ENCODE results near the gene MAGEH1. TPM values are rescaled to one million over a fixed set of nuclear protein-coding genes. Genes with fewer than 3 reads are reported as not detected.
"Not testable (repeated sequence)": the region's sequence is repeated elsewhere in the genome, so short reads cannot be mapped to it uniquely, and the experiment has no call there.

The MAGEH1 gene
- total RNA-seq, 2 experiments from 2014 or later: 10.4 to 19.7 TPM

- ChIA-PET POLR2A (interaction anchor here (1.7 kb wide), 1 partner anchor 36 kb away, joined by 19 read pairs; the partner anchor contains the start of gene USP51), CTCF (ENCODE audit: unreplicated experiment) (no interaction called here)
- intact Hi-C loops (cut with micrococcal nuclease; ENCODE audit: unreplicated experiment): no loop called here
- no TSS peak for BruUV-seq (replicated peaks)
- Histone ChIP-seq H3K9me2 (ENCODE audit: insufficient read depth, low read length) (no peaks in the 10 kb centered on the region), H3K4me2 (ENCODE audit: low read length) (peak overlapping the region; percentile 93), H2AFZ (ENCODE audit: low read length) (peak overlapping the region; percentile 95; the same call in 1 of the 2 replicates), H3K79me2 (ENCODE audit: insufficient read depth, low read depth, low read length) (peaks cover 4% of the 10 kb centered on the region; the same call in 1 of the 2 replicates), H3K27ac (ENCODE audit: low read depth, low read length, poor library complexity, severe bottlenecking) (no peak overlapping the region), H3K9me3 (ENCODE audit: low read length) (no peaks in the 10 kb centered on the region), H3K36me3 (ENCODE audit: insufficient read depth, low read length) (no peaks in the 10 kb centered on the region), H4K20me1 (ENCODE audit: insufficient read depth, low read length) (no peaks in the 10 kb centered on the region), H3K4me1 (ENCODE audit: insufficient read depth, low read length, poor library complexity, severe bottlenecking) (no peaks in the 10 kb centered on the region), H3K4me3 (ENCODE audit: low read depth, low read length, poor library complexity, severe bottlenecking) (peak overlapping the region; percentile 82)
- TF ChIP-seq, protein P1, sequence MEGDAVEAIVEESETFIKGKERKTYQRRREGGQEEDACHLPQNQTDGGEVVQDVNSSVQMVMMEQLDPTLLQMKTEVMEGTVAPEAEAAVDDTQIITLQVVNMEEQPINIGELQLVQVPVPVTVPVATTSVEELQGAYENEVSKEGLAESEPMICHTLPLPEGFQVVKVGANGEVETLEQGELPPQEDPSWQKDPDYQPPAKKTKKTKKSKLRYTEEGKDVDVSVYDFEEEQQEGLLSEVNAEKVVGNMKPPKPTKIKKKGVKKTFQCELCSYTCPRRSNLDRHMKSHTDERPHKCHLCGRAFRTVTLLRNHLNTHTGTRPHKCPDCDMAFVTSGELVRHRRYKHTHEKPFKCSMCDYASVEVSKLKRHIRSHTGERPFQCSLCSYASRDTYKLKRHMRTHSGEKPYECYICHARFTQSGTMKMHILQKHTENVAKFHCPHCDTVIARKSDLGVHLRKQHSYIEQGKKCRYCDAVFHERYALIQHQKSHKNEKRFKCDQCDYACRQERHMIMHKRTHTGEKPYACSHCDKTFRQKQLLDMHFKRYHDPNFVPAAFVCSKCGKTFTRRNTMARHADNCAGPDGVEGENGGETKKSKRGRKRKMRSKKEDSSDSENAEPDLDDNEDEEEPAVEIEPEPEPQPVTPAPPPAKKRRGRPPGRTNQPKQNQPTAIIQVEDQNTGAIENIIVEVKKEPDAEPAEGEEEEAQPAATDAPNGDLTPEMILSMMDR (conservative IDR thresholded peaks at IDR 0.05; ENCODE audit: low read length): no peak
- no peak for TF ChIP-seq EZH2phosphoT487 (IDR thresholded peaks at IDR 0.05; ENCODE audit: borderline replicate concordance, low read depth, low read length)
- DNase-seq (ENCODE audit: low spot score): peak; percentile 3
These were observed 852 bp downstream of the MAGEH1 start for GRCh38 chrX:55452833-55453124.

DNA sequence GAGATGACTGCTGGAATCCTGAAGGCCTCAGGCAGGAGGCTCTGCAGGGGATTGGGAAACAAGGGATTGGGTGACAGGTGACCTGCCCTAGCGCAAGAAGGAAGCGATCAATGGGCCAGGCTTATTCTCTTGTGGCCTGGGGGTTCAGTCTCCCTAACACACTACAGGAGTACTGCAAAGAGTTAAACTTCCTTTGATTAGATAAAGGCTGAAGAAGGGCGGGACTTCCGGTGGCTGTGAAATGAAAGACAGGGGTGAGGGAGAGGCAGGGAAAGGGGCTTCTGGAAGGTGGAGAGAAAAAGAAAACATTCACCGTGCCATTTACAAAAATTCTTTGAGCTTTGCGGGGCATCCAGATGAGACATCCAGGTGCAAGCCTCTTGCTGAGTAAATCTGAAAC is 3.8 kb downstream of the MAGEH1 start:
- H3K27ac ChIP-seq (ENCODE audit: low read depth, low read length, poor library complexity, severe bottlenecking); intact Hi-C loops (cut with micrococcal nuclease; ENCODE audit: unreplicated experiment); H3K4me3 ChIP-seq (ENCODE audit: low read depth, low read length, poor library complexity, severe bottlenecking); H2AFZ ChIP-seq (ENCODE audit: low read length); H3K4me2 ChIP-seq (ENCODE audit: low read length); BruUV-seq (replicated peaks); H3K9me3 ChIP-seq (ENCODE audit: low read length); DNase-seq (ENCODE audit: low spot score); CTCF ChIA-PET (ENCODE audit: unreplicated experiment); H4K20me1 ChIP-seq (ENCODE audit: insufficient read depth, low read length); H3K79me2 ChIP-seq (ENCODE audit: insufficient read depth, low read depth, low read length); H3K9me2 ChIP-seq (ENCODE audit: insufficient read depth, low read length); POLR2A ChIA-PET; H3K4me1 ChIP-seq (ENCODE audit: insufficient read depth, low read length, poor library complexity, severe bottlenecking); H3K36me3 ChIP-seq (ENCODE audit: insufficient read depth, low read length): not testable (repeated sequence)

DNA sequence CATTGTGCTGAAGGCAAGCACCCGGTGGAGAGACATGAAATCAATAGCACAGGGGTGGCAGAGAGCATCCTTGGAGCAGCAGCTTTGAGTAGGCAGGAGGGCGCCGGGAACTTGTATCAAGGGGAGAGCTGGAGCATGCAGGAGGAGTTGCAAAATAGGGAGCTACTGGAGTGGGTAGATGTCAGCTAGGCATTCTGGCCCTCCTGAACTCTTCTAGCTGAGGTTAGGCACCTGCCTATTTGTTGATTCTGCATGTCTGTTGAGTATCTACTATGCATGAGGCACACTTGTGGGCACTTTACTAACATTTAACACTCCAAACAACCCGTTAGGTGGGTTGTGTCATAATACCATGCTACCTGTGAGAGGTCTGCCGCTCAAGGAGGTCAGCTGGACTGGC is 7.5 kb downstream of the MAGEH1 start:
- DNase-seq (ENCODE audit: low spot score); H3K4me3 ChIP-seq (ENCODE audit: low read depth, low read length, poor library complexity, severe bottlenecking); intact Hi-C loops (cut with micrococcal nuclease; ENCODE audit: unreplicated experiment); POLR2A ChIA-PET; H3K9me3 ChIP-seq (ENCODE audit: low read length); H3K4me1 ChIP-seq (ENCODE audit: insufficient read depth, low read length, poor library complexity, severe bottlenecking); CTCF ChIA-PET (ENCODE audit: unreplicated experiment); H3K4me2 ChIP-seq (ENCODE audit: low read length); H3K9me2 ChIP-seq (ENCODE audit: insufficient read depth, low read length); H4K20me1 ChIP-seq (ENCODE audit: insufficient read depth, low read length); H3K27ac ChIP-seq (ENCODE audit: low read depth, low read length, poor library complexity, severe bottlenecking); BruUV-seq (replicated peaks); H3K36me3 ChIP-seq (ENCODE audit: insufficient read depth, low read length); H3K79me2 ChIP-seq (ENCODE audit: insufficient read depth, low read depth, low read length); H2AFZ ChIP-seq (ENCODE audit: low read length): not testable (repeated sequence)

GRCh38 chrX:55459926-55460325 is 8.0 kb downstream of the MAGEH1 start:
- H2AFZ ChIP-seq (ENCODE audit: low read length); H3K79me2 ChIP-seq (ENCODE audit: insufficient read depth, low read depth, low read length); H3K9me3 ChIP-seq (ENCODE audit: low read length); intact Hi-C loops (cut with micrococcal nuclease; ENCODE audit: unreplicated experiment); H3K36me3 ChIP-seq (ENCODE audit: insufficient read depth, low read length); CTCF ChIA-PET (ENCODE audit: unreplicated experiment); H3K4me1 ChIP-seq (ENCODE audit: insufficient read depth, low read length, poor library complexity, severe bottlenecking); H3K27ac ChIP-seq (ENCODE audit: low read depth, low read length, poor library complexity, severe bottlenecking); BruUV-seq (replicated peaks); H3K9me2 ChIP-seq (ENCODE audit: insufficient read depth, low read length); H3K4me2 ChIP-seq (ENCODE audit: low read length); H4K20me1 ChIP-seq (ENCODE audit: insufficient read depth, low read length); POLR2A ChIA-PET; H3K4me3 ChIP-seq (ENCODE audit: low read depth, low read length, poor library complexity, severe bottlenecking); DNase-seq (ENCODE audit: low spot score): not testable (repeated sequence)

DNA sequence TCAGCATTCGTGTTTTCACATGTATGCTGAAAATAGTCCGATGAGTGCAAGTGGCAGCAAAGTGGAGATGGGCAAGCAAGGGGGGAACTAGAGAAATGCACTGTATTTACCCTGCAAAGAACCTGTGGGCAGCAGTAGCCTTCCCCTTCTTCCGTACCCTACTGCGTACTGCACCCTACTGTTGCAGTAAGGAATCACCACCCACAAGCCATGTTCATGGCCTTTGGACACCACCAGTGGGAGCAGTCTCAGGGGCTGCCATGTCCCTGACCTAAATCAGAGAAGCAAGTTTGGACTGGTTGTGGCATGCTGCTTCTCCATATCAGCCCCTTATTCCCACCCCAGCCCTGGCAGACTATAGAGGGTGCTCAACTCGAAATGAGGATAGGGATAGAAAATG is 12.1 kb downstream of the MAGEH1 start:
- H3K79me2 ChIP-seq (ENCODE audit: insufficient read depth, low read depth, low read length); H3K9me3 ChIP-seq (ENCODE audit: low read length); H2AFZ ChIP-seq (ENCODE audit: low read length); DNase-seq (ENCODE audit: low spot score); H3K4me2 ChIP-seq (ENCODE audit: low read length); H3K4me3 ChIP-seq (ENCODE audit: low read depth, low read length, poor library complexity, severe bottlenecking); H4K20me1 ChIP-seq (ENCODE audit: insufficient read depth, low read length); H3K36me3 ChIP-seq (ENCODE audit: insufficient read depth, low read length); H3K27ac ChIP-seq (ENCODE audit: low read depth, low read length, poor library complexity, severe bottlenecking); H3K4me1 ChIP-seq (ENCODE audit: insufficient read depth, low read length, poor library complexity, severe bottlenecking); CTCF ChIA-PET (ENCODE audit: unreplicated experiment); BruUV-seq (replicated peaks); intact Hi-C loops (cut with micrococcal nuclease; ENCODE audit: unreplicated experiment); POLR2A ChIA-PET; H3K9me2 ChIP-seq (ENCODE audit: insufficient read depth, low read length): not testable (repeated sequence)

DNA sequence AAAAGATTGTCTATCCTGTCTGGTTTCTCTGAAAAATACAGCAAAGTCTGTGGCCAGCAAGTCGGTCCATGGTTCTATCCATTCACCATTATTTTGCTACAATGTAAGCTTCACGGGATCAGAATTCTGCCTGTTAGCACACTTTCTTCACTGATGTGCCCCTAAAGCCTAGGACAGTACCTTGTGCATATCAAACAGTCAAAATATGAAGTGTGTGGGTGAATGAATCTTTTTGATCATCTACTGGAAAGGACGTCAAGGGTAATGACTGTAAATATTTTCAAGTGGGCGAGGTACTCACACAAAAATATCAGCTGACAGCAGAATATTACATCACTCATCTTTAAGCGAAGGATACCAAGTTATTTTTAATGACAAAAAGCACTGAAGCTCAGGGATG is 13.2 kb downstream of the MAGEH1 start:
- H3K36me3 ChIP-seq (ENCODE audit: insufficient read depth, low read length); H3K79me2 ChIP-seq (ENCODE audit: insufficient read depth, low read depth, low read length); H3K9me2 ChIP-seq (ENCODE audit: insufficient read depth, low read length); BruUV-seq (replicated peaks); H2AFZ ChIP-seq (ENCODE audit: low read length); H4K20me1 ChIP-seq (ENCODE audit: insufficient read depth, low read length); H3K9me3 ChIP-seq (ENCODE audit: low read length); H3K4me1 ChIP-seq (ENCODE audit: insufficient read depth, low read length, poor library complexity, severe bottlenecking); H3K4me3 ChIP-seq (ENCODE audit: low read depth, low read length, poor library complexity, severe bottlenecking); CTCF ChIA-PET (ENCODE audit: unreplicated experiment); POLR2A ChIA-PET; DNase-seq (ENCODE audit: low spot score); H3K27ac ChIP-seq (ENCODE audit: low read depth, low read length, poor library complexity, severe bottlenecking); H3K4me2 ChIP-seq (ENCODE audit: low read length); intact Hi-C loops (cut with micrococcal nuclease; ENCODE audit: unreplicated experiment): not testable (repeated sequence)

Measured in OCI-LY7 (cell line).